ENCODE measurements around the gene SPTBN1.

The SPTBN1 gene

GRCh38 chr2:54455563-54456361, at the start of gene SPTBN1:
Gene SPTBN1 (plus strand): TSS chr2:54456327. CDS start chr2:54526419, 70,092 bp downstream.
- H3K4me3 ChIP-seq (ENCODE audit: low read depth, low read length) = peak within 1 kb of the TSS; percentile 46
- no peak for TF ChIP-seq MAX (IDR thresholded peaks at IDR 0.05; ENCODE audit: low read depth, low read length)
- no peak for TF ChIP-seq MYC (IDR thresholded peaks at IDR 0.05; ENCODE audit: low read depth, low read length)
- TF ChIP-seq POLR2A (IDR thresholded peaks at IDR 0.05; ENCODE audit: extremely low read depth, insufficient read length) = no peak
- no peak for TF ChIP-seq CTCF (IDR thresholded peaks at IDR 0.05; ENCODE audit: low read depth, low read length)
- DNase-seq (ENCODE audit: low read depth) = peak; percentile 72

GRCh38 chr2:54407693-54408092, 48.4 kb upstream of the SPTBN1 start:
- no peak for TF ChIP-seq MAX (IDR thresholded peaks at IDR 0.05; ENCODE audit: low read depth, low read length)
- TF ChIP-seq CTCF (IDR thresholded peaks at IDR 0.05; ENCODE audit: low read depth, low read length) = no peak
- TF ChIP-seq POLR2A (IDR thresholded peaks at IDR 0.05; ENCODE audit: extremely low read depth, insufficient read length) = no peak
- TF ChIP-seq MYC (IDR thresholded peaks at IDR 0.05; ENCODE audit: low read depth, low read length) = no peak
- no peak overlapping the region for H3K4me3 ChIP-seq (ENCODE audit: low read depth, low read length)
- DNase-seq (ENCODE audit: low read depth) = no peak

- DNase-seq (ENCODE audit: low read depth) = no peak
Observed at GRCh38 chr2:54408288-54408687, 47.8 kb upstream of the SPTBN1 start.

GRCh38 chr2:54409752-54410151, 46.4 kb upstream of the SPTBN1 start:
- TF ChIP-seq CTCF (IDR thresholded peaks at IDR 0.05; ENCODE audit: low read depth, low read length) (no peak), POLR2A (IDR thresholded peaks at IDR 0.05; ENCODE audit: extremely low read depth, insufficient read length) (no peak), MAX (IDR thresholded peaks at IDR 0.05; ENCODE audit: low read depth, low read length) (no peak), MYC (IDR thresholded peaks at IDR 0.05; ENCODE audit: low read depth, low read length) (no peak)
- DNase-seq (ENCODE audit: low read depth) = no peak
- H3K4me3 ChIP-seq (ENCODE audit: low read depth, low read length) = no peak overlapping the region

More at GRCh38 chr2:54408288-54408687, 47.8 kb upstream of the SPTBN1 start:
- TF ChIP-seq POLR2A (IDR thresholded peaks at IDR 0.05; ENCODE audit: extremely low read depth, insufficient read length) = no peak
- no peak for TF ChIP-seq MAX (IDR thresholded peaks at IDR 0.05; ENCODE audit: low read depth, low read length)
- TF ChIP-seq CTCF (IDR thresholded peaks at IDR 0.05; ENCODE audit: low read depth, low read length) = no peak
- TF ChIP-seq MYC (IDR thresholded peaks at IDR 0.05; ENCODE audit: low read depth, low read length) = no peak
- no peak overlapping the region for H3K4me3 ChIP-seq (ENCODE audit: low read depth, low read length)

- DNase-seq (ENCODE audit: low read depth) = no peak
- no peak for TF ChIP-seq CTCF (IDR thresholded peaks at IDR 0.05; ENCODE audit: low read depth, low read length)
- no peak for TF ChIP-seq MYC (IDR thresholded peaks at IDR 0.05; ENCODE audit: low read depth, low read length)
- TF ChIP-seq POLR2A (IDR thresholded peaks at IDR 0.05; ENCODE audit: extremely low read depth, insufficient read length) = no peak
- no peak for TF ChIP-seq MAX (IDR thresholded peaks at IDR 0.05; ENCODE audit: low read depth, low read length)
- H3K4me3 ChIP-seq (ENCODE audit: low read depth, low read length) = no peak overlapping the region
Observed at GRCh38 chr2:54411801-54412354, 44.2 kb upstream of the SPTBN1 start.
